RPMI8226 (cell line): ENCODE results near the gene TAF8.
A peak's percentile ranks its signal among the peaks of the same experiment; 100 is the strongest.
"Not testable (repeated sequence)": the region's sequence is repeated elsewhere in the genome, so short reads cannot be mapped to it uniquely, and the experiment has no call there.

ENCODE experiments used
- DNase-seq: peaks from one replicate; pipeline ENCODE4 v3.0.0-alpha.2; 2015

TAF8 gene, protein sequence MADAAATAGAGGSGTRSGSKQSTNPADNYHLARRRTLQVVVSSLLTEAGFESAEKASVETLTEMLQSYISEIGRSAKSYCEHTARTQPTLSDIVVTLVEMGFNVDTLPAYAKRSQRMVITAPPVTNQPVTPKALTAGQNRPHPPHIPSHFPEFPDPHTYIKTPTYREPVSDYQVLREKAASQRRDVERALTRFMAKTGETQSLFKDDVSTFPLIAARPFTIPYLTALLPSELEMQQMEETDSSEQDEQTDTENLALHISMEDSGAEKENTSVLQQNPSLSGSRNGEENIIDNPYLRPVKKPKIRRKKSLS

GRCh38 chr6:42050297-42051267 is at the start of gene TAF8:
TSS of gene TAF8 (plus strand) at chr6:42050524. CDS start at chr6:42050542, 18 bp downstream.
- DNase-seq: peak; percentile 92

GRCh38 chr6:42001506-42001905 is 48.8 kb upstream of the TAF8 start:
- no peak for DNase-seq

GRCh38 chr6:42003658-42004057 is 46.7 kb upstream of the TAF8 start:
- not testable (repeated sequence) for DNase-seq

GRCh38 chr6:42007286-42008137 is 42.8 kb upstream of the TAF8 start:
- no peak for DNase-seq

DNA sequence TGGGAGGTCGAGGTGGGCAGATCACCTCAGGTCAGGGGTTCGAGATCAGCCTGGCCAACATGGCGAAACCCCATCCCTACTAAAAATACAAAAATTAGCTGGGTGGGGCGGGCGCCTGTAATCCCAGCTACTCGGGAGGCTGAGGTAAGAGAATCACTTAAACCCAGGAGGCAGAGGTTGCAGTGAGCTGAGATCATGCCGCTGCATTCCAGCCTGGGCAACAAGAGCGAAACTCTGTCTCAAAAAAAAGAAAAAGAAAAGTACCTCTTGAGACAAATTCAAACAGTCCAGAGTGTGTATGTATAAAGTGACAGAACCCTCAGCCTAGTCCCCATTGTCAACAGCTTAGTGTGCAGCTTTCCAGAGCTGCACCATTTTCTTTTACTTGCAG is 42.2 kb upstream of the TAF8 start:
- not testable (repeated sequence) for DNase-seq

DNA sequence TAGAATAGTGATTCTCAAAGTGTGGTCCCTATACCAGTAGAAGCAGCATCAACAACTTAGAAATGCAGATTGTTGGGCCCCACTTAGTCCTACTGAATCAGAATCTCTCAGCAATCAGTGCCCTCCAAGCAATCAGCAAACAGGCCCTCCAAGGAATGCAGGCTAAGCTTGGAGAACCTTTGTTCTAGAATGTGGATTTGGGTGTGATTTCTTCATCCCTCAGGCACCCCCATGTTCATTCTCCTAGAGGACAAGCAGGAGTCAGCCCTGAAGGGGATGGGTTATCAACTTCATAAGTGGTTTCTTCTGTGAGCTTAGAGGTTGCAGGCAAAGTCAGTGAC is 40.5 kb upstream of the TAF8 start:
- DNase-seq: no peak

GRCh38 chr6:42010185-42010891 is 40.0 kb upstream of the TAF8 start:
- DNase-seq: peak; percentile 86

DNA sequence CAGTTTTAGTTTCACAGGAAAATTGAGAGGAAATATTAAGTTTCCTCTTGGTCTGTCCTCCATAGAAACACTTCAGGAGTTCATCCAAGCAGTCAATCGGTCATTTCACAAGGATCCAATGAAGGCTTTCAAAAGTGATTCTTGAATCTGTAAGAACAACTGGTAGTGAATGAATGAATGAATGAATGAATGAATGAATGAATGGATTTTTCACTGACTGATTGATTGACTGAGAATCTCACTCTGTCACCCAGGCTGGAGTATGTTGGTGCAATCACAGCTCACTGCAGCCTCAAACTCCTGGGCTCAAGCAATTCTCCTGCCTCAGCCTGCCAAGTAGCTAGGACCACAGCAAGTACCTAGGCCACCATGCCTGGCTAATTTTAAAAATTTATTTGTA is 39.4 kb upstream of the TAF8 start:
- no peak for DNase-seq

DNA sequence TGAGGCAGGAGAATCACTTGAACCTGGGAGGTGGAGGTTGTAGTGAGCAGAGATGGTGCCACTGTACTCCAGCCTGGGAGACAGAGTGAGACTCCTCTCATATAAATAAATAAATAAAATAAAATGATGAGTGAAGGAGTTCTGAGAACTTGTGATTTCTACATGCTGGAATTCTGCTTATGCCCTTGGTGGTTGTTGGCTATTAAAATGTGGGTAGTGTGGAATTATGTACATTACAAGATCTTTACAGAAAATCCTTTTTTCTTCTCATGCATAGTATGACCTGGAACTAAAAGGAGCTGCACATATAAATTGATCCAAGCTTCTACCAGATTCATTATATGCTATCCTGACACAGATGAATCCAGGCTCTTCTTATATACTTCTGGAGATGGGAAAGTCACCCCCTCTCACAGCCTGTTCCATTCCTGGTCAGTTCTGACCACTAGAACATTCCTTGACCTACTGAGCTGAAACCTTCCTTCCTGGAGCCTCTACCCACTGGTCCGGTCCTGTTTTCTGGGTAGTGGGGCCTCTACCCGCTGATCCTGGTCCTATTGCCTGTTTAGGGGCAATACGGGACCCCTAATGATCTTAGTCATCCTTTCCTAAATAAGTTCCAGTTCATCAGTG is 37.7 kb upstream of the TAF8 start:
- DNase-seq: no peak

- no peak for DNase-seq
These were observed 37.2 kb upstream of the TAF8 start for GRCh38 chr6:42013134-42013516.

DNA sequence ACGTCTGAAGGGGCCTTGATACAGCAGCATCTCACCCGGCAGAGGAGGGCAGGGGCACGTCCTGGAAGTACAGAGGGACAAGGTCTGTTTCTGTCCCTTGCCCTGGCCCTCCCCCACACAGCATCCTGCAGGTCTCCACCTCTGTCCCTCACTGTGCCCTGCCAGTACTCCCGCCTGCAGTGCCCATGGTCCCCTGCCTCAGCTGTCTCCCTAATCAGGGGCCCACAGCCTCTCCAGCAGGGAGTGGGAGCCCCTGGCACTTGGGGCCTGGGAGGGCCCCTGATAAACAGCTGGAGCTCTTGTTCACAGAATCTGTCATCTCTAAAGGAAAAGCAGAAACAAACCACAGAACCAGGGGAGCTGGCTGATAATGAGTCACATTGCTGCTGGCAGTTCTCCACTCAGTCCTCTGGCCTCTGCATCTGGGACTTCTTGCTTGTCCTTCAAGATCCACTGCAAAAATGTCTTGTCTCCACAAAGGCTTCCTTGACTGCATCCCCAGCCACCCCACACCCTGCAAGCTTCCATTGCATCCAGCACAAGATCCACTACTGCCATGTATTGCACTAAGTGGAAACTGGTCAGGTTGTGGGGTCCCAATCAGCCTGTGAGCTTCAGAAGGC is 33.2 kb upstream of the TAF8 start:
- no peak for DNase-seq

- no peak for DNase-seq
These were observed 29.4 kb upstream of the TAF8 start for GRCh38 chr6:42020967-42021366.

DNA sequence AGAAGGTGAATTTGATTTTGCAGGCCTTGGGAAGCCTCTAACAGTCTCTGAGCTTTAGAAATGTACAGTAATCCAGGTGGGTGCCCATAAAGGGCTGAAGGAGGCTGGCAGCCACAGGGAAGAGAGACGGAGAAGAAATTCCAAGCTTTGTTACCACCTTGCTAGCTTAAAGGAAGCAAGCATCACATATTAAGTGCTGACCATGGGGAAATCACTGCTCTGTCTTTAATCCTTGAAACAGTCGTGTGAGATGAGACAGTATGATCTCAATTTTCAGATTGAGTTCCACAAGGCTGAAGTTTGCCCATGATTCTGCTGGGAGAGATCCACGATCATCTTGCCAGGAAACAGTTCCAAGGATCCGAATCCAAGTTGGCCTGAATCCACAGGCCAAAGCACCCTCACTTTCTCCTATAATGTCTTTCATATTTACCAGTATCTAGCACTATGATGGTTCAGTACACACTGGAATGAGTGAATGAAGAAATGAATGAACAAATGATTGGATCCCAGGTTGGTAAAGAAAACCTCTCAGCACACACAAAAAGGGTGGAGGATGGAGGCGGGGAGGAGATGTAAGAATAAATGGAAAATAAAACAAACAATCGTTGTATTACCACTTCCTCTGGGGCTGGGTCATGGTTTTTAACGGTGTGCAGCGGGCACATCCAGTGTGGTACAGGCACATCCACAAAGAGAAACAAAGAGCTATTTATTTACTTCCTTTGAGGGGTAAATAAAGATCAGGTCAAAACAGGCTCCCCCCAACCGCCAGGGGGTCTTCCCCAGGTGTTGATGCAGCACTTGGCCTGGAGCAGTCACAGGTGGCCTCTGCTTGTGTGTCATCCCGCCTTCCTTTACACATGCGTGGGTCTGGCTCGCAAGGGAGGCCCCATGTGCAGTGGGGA is 28.2 kb upstream of the TAF8 start:
- DNase-seq: no peak

- no peak for DNase-seq
These were observed 27.5 kb upstream of the TAF8 start for GRCh38 chr6:42022755-42023384.

DNA sequence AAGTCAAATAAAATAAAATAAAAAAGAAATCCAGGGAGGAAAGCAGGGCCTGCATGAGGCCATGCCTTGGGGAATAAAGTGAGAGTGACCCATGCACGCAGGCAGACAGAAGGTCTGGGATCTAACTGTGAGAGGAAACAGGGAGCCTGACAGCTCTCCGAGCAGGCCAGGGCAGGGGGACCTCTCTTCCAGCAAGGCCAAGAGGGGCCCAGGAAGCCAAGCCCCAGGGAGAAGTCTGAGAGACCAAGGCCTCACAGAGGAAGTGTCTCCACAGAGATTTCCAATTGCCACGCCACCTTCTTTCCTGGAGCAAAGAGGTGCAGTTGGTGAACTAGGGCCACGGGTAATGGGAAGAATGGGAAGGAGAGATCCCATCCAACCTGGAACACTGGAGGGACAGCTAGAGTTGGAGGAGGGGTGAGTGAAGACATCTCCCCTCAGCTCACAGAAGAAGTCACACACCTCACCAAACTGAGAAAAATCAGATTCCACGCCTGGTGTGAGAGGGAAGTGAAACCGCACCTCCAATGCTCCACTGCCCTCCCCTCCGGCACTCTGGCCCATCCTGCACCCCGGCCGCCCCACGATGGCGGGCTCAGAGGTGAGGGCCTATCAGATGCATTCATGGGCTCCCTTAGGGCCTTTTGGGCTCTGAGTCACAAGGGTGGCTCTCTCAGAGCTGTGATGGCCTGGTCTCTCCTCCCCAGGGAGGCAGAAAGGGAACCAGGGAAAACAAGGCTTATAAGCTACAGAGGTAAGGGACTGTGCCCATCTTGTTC is 25.1 kb upstream of the TAF8 start:
- peak; percentile 74 for DNase-seq

GRCh38 chr6:42025845-42026243 is 24.5 kb upstream of the TAF8 start:
- DNase-seq: no peak

DNA sequence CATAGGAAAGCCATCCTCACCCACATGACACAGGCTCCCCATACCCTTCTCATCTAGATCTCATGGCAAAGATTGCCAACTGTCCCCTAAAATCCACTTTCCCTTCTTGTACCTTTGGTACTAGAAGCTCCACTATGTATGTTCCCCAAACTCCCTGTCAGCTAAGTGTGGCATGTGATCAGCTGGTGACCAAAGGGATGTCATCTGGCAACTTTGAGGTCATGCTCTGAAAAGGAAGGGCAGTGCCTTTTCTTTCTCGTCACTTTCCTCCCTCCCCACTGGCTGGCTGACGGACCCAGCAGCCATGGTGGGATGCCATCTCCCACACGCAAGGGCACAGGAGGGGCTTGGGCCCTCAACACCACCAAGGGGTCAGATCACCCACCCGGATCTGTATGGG is 23.8 kb upstream of the TAF8 start:
- DNase-seq: no peak

- no peak for DNase-seq
These were observed 21.9 kb upstream of the TAF8 start for GRCh38 chr6:42028234-42029061.
